NOMO-1 treated with dmso at 0.1 percent for 144 hours (cell line): ENCODE measurements around the gene PNKP.

Experiments
- DNase-seq: peaks from one replicate; lab custom pipeline; 2025; ENCODE audit not compliant: unreplicated experiment; lab: John Stamatoyannopoulos, UW

Gene PNKP

GRCh38 chr19:49890349-49891311 lies 23.3 kb upstream of the PNKP start:
- no peak for DNase-seq

GRCh38 chr19:49889687-49890348 lies 22.4 kb upstream of the PNKP start:
- DNase-seq = no peak

GRCh38 chr19:49889038-49889686 lies 21.8 kb upstream of the PNKP start:
- no peak for DNase-seq

- DNase-seq = no peak
These were observed 21.1 kb upstream of the PNKP start for GRCh38 chr19:49888510-49888824.

GRCh38 chr19:49887665-49888509 lies 20.5 kb upstream of the PNKP start:
- no peak for DNase-seq

- DNase-seq = no peak
These were observed 19.8 kb upstream of the PNKP start for GRCh38 chr19:49887037-49887664.

GRCh38 chr19:49884760-49885159 lies 17.4 kb upstream of the PNKP start:
- DNase-seq = no peak

GRCh38 chr19:49884109-49884508 lies 16.7 kb upstream of the PNKP start:
- DNase-seq = no peak

- DNase-seq = no peak
These were observed 15.7 kb upstream of the PNKP start for GRCh38 chr19:49883094-49883493.

- no peak for DNase-seq
These were observed 15.3 kb upstream of the PNKP start for GRCh38 chr19:49882643-49883042.

GRCh38 chr19:49881672-49882394 lies 14.5 kb upstream of the PNKP start:
- DNase-seq = no peak

- DNase-seq = no peak
These were observed 13.8 kb upstream of the PNKP start for GRCh38 chr19:49881186-49881585.

GRCh38 chr19:49880162-49880869 lies 12.9 kb upstream of the PNKP start:
- DNase-seq = no peak

GRCh38 chr19:49879243-49879963 lies 12.0 kb upstream of the PNKP start:
- peak; percentile 9 for DNase-seq

GRCh38 chr19:49878744-49879070 lies 11.3 kb upstream of the PNKP start:
- DNase-seq = no peak

- DNase-seq = peak; percentile 92
These were observed 10.7 kb upstream of the PNKP start for GRCh38 chr19:49877879-49878743.

- peak; percentile 98 for DNase-seq
These were observed 9.9 kb upstream of the PNKP start, which contains the start of the genes AKT1S1 and TBC1D17 for GRCh38 chr19:49877020-49877878. AKT1S1 (minus strand) TSS chr19:49877355; CDS start chr19:49873295, 4,060 bp downstream. TBC1D17 (plus strand) TSS chr19:49877702; CDS start chr19:49877724, 22 bp downstream.
